ENCODE measurements around the gene MSANTD1. TPM values are rescaled to one million over a fixed set of nuclear protein-coding genes. Genes with fewer than 3 reads are reported as not detected.

The MSANTD1 gene
- total and polyA plus RNA-seq, 2 experiments from 2014 or later, result 0.37 to 2.7 TPM

GRCh38 chr4:3294401-3295241, 45.7 kb downstream of the MSANTD1 start:
- no peaks in the 10 kb centered on the region for H3K27me3 ChIP-seq
- no peaks in the 10 kb centered on the region for H3K36me3 ChIP-seq
- TF ChIP-seq CTCF (IDR thresholded peaks at IDR 0.05; ENCODE audit: low read depth, low read length), result no peak
- no peaks in the 10 kb centered on the region for H3K9me3 ChIP-seq (ENCODE audit: low read depth)
- peaks cover 41% of the 10 kb centered on the region for H3K4me1 ChIP-seq (ENCODE audit: low read depth)
- H3K27ac ChIP-seq, result no peak overlapping the region
- no peak overlapping the region for H3K4me3 ChIP-seq
- no peak for DNase-seq (ENCODE audit: low read depth in 1 of 2, low spot score in 1 of 2)

GRCh38 chr4:3295837-3296624, 47.1 kb downstream of the MSANTD1 start:
- no peaks in the 10 kb centered on the region for H3K27me3 ChIP-seq
- H3K9me3 ChIP-seq (ENCODE audit: low read depth), result no peaks in the 10 kb centered on the region
- TF ChIP-seq CTCF (IDR thresholded peaks at IDR 0.05; ENCODE audit: low read depth, low read length), result no peak
- no peak for DNase-seq (ENCODE audit: low read depth in 1 of 2, low spot score in 1 of 2)
- H3K4me3 ChIP-seq, result no peak overlapping the region
- no peaks in the 10 kb centered on the region for H3K36me3 ChIP-seq
- peak overlapping the region; percentile 6 for H3K27ac ChIP-seq
- peaks cover 54% of the 10 kb centered on the region for H3K4me1 ChIP-seq (ENCODE audit: low read depth)

GRCh38 chr4:3296651-3297050, 47.7 kb downstream of the MSANTD1 start:
- no peak overlapping the region for H3K4me3 ChIP-seq
- H3K27ac ChIP-seq, result peak overlapping the region; percentile 6
- no peak for DNase-seq (ENCODE audit: low read depth in 1 of 2, low spot score in 1 of 2)
- no peaks in the 10 kb centered on the region for H3K27me3 ChIP-seq
- H3K9me3 ChIP-seq (ENCODE audit: low read depth), result no peaks in the 10 kb centered on the region
- peaks cover 54% of the 10 kb centered on the region for H3K4me1 ChIP-seq (ENCODE audit: low read depth)
- no peaks in the 10 kb centered on the region for H3K36me3 ChIP-seq
- TF ChIP-seq CTCF (IDR thresholded peaks at IDR 0.05; ENCODE audit: low read depth, low read length), result no peak

- Histone ChIP-seq H3K27ac (peak overlapping the region; percentile 6), H3K27me3 (no peaks in the 10 kb centered on the region)
- DNase-seq (ENCODE audit: low read depth in 1 of 2, low spot score in 1 of 2), result no peak
These were observed 48.3 kb downstream of the MSANTD1 start for GRCh38 chr4:3297066-3297859.

More at GRCh38 chr4:3297066-3297859, 48.3 kb downstream of the MSANTD1 start:
- no peaks in the 10 kb centered on the region for H3K9me3 ChIP-seq (ENCODE audit: low read depth)
- no peak for TF ChIP-seq CTCF (IDR thresholded peaks at IDR 0.05; ENCODE audit: low read depth, low read length)
- H3K4me3 ChIP-seq, result no peak overlapping the region
- no peaks in the 10 kb centered on the region for H3K36me3 ChIP-seq
- peaks cover 58% of the 10 kb centered on the region for H3K4me1 ChIP-seq (ENCODE audit: low read depth)

Measured in cardiac muscle cell (in vitro differentiated cells and primary cell).